PC-9 (cell line): ENCODE measurements around the gene CDK11B.

Source experiments
- CTCF ChIP-seq: fragments of 200-600 bp; sonication (generic); conservative IDR thresholded peaks from 2 replicates; pipeline ENCODE4 v1.6.1; 2017; ENCODE audit warnings: mixed run types, antibody characterized with exemption, mild to moderate bottlenecking, moderate library complexity
- EZH2 ChIP-seq: fragments of 200-600 bp; sonication (generic); IDR thresholded peaks from 2 replicates; pipeline ENCODE4 v1.8.0; 2017; ENCODE audit warnings: antibody characterized with exemption, low read depth

DNA sequence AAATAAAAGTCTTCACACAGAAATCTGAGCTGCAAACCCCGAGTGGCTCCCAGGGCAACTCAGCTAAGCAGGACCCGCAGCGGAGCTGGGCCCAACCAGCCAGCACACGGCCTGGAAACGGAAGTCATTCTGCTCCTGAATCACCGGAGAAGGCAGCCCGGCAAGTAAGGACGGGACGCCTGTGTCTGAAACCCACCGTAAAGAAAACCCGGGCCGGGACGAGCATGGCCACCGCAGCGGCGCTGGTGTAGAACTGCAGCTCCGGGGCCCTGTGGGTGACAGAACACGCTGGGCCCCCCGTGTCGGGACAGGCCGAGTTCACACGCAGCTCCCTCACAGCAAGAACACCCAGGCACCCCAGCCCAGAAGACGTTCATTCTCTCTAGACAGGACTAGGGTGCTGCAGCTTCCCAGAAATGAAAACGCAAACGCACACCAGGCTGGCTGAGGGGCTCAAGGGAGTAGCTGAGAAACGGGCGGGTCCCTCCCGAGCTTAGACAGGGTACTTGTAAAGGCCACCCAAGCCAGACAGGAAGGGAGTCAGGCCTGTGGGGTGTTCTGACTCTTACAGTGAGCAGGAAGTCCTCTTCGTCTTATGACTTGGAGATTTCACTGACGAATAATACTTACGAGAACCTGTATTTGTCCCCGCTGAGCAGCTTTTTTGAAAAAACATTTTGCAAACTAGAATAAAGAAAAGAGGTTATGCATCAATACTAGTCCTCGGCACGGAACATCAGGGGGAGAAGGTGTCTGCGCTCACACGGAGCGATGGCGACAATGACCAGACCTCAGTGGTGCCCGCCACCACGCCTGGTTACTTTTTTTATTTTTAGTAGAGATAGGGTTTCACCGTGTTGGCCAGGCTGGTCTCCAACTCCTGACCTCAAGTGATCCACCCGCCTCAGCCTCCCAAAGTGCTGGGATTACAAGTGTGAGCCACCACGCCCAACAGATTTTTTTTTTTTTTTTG is 10.9 kb upstream of the CDK11B start:
- TF ChIP-seq CTCF = no peak
- no peak for TF ChIP-seq EZH2
